Stimulated activated CD8-positive, alpha-beta memory T cell treated with anti-CD3 and anti-CD28 coated beads, Interleukin-12 subunit alpha, Interleukin-12 subunit beta, amount 100 ng/mL, for 1 hour (primary cell): ENCODE results near the gene IRF3.

Source experiments
- DNase-seq: peaks from one replicate; pipeline ENCODE4 v3.0.0-alpha.2; 2020; ENCODE audit warnings: low read depth

Gene IRF3

GRCh38 chr19:49666120-49666444 is 425 bp upstream of the IRF3 start:
- DNase-seq = no peak

- DNase-seq = no peak
These were observed 664 bp downstream of the IRF3 start for GRCh38 chr19:49665036-49665350.

- DNase-seq = peak; percentile 86
These were observed 1.3 kb downstream of the IRF3 start for GRCh38 chr19:49664171-49665035.

- DNase-seq = no peak
These were observed 2.4 kb downstream of the IRF3 start for GRCh38 chr19:49663224-49663623.

- DNase-seq = no peak
These were observed 3.6 kb downstream of the IRF3 start for GRCh38 chr19:49662011-49662410.

GRCh38 chr19:49660338-49660961 is 5.2 kb downstream of the IRF3 start:
- DNase-seq = no peak

- no peak for DNase-seq
These were observed 6.9 kb downstream of the IRF3 start for GRCh38 chr19:49658566-49659442.

- no peak for DNase-seq
These were observed 7.5 kb downstream of the IRF3 start for GRCh38 chr19:49658139-49658517.

- DNase-seq = no peak
These were observed 8.0 kb downstream of the IRF3 start for GRCh38 chr19:49657493-49658138.

GRCh38 chr19:49656456-49657109 is 9.1 kb downstream of the IRF3 start:
- DNase-seq = no peak

GRCh38 chr19:49655570-49656455 is 9.8 kb downstream of the IRF3 start:
- no peak for DNase-seq

- no peak for DNase-seq
These were observed 11.1 kb downstream of the IRF3 start for GRCh38 chr19:49654581-49654980.

GRCh38 chr19:49653466-49653806 is 12.2 kb downstream of the IRF3 start:
- DNase-seq = no peak

GRCh38 chr19:49652551-49653465 is 12.8 kb downstream of the IRF3 start:
- no peak for DNase-seq

- DNase-seq = no peak
These were observed 13.7 kb downstream of the IRF3 start for GRCh38 chr19:49651820-49652550.

GRCh38 chr19:49651029-49651819 is 14.4 kb downstream of the IRF3 start:
- no peak for DNase-seq

- DNase-seq = no peak
These were observed 19.1 kb downstream of the IRF3 start for GRCh38 chr19:49646586-49646985.

GRCh38 chr19:49645995-49646394 is 19.7 kb downstream of the IRF3 start:
- no peak for DNase-seq
